Upper lobe of left lung (tissue), 4 donors: Measurements from ENCODE around the gene MCOLN2.

ENCODE experiments used
- CTCF ChIP-seq, 6 experiments: fragments of 450-650 bp in 4 of 6; fragments of 200-600 bp in 2 of 6; sonication (generic) in 2 of 6; IDR thresholded peaks; one replicate each; pipeline ENCODE4 v1.5.1; 2016 to 2019; ENCODE audit warnings: antibody characterized with exemption in 6 of 6
- EP300 ChIP-seq, 4 donors: sonication (generic); formaldehyde crosslinking; IDR thresholded peaks; one replicate each; pipeline ENCODE4 v1.5.1; 2017; ENCODE audit warnings: antibody characterized with exemption in 4 of 4, control low read depth in 2 of 4
- POLR2A ChIP-seq, 4 donors: fragments of 450-650 bp; IDR thresholded peaks; one replicate each; pipeline ENCODE4 v1.5.1; 2016 to 2017; ENCODE audit warnings: antibody characterized with exemption in 4 of 4, mild to moderate bottlenecking in 2 of 4
- POLR2AphosphoS5 ChIP-seq, 2 donors: sonication (generic); formaldehyde crosslinking; IDR thresholded peaks; one replicate each; pipeline ENCODE4 v1.5.1; 2017; ENCODE audit warnings: antibody characterized with exemption in 2 of 2

- TF ChIP-seq CTCF (IDR thresholded peaks at IDR 0.05): no peak
- TF ChIP-seq POLR2A (IDR thresholded peaks at IDR 0.05): no peak
- TF ChIP-seq EP300 (IDR thresholded peaks at IDR 0.05): no peak
- no peak for TF ChIP-seq POLR2AphosphoS5 (IDR thresholded peaks at IDR 0.05)
Measured at GRCh38 chr1:84930831-84931230, 66.1 kb downstream of the MCOLN2 start.
